ENCODE measurements around the gene MEGF11. TPM values are rescaled to one million over a fixed set of nuclear protein-coding genes. Genes with fewer than 3 reads are reported as not detected.

The MEGF11 gene
- total and polyA plus RNA-seq, 4 donors, result 0.16 to 1.5 (median 0.50) TPM

DNA sequence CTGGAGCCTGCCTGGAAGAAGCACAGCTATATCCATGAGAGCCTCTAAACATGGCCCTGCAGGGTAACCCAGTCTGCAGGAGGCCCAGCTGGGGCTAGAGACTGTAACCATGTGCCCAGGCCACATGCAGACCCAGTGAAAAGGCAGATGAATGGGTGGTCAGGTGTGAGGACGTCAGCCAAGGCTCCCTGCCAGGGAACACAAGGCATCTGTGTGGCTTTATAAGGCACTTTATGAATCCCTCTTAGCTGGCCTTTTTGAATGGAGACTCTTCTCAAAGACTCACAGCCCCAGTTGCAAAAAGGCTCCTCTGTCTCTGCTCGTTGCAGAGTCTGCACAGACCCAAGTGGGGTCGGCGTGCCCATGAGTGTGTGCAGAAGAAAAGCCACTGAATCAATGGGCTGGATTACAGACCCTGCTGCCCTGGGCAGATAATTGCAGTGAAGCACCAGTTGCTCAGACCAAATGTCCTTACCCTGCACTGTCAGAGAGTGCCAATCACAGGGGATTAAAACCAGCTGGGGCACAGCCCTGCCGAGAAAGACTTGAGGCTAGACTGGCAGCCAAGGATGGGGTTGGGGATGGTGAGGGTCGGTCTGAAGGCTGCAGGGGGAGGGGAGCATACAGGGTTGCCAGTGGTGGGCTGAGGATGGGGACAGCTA lies 230.1 kb downstream of the MEGF11 start:
- 63 to 67% methylated on average over 6 of the region's 6 CpGs for WGBS, 2 donors
- H3K27me3 ChIP-seq (ENCODE audit: control insufficient read depth in 3 of 3, insufficient read depth in 3 of 3, low read length in 2 of 3), result no peaks in the 10 kb centered on the region
- no peak overlapping the region for H3K27ac ChIP-seq (ENCODE audit: low read depth in 1 of 2, low read length in 1 of 2)
- H3K9me3 ChIP-seq (ENCODE audit: control insufficient read depth in 4 of 4, insufficient read depth in 3 of 4, low read length in 3 of 4), result no peaks in the 10 kb centered on the region
- TF ChIP-seq, protein P1, sequence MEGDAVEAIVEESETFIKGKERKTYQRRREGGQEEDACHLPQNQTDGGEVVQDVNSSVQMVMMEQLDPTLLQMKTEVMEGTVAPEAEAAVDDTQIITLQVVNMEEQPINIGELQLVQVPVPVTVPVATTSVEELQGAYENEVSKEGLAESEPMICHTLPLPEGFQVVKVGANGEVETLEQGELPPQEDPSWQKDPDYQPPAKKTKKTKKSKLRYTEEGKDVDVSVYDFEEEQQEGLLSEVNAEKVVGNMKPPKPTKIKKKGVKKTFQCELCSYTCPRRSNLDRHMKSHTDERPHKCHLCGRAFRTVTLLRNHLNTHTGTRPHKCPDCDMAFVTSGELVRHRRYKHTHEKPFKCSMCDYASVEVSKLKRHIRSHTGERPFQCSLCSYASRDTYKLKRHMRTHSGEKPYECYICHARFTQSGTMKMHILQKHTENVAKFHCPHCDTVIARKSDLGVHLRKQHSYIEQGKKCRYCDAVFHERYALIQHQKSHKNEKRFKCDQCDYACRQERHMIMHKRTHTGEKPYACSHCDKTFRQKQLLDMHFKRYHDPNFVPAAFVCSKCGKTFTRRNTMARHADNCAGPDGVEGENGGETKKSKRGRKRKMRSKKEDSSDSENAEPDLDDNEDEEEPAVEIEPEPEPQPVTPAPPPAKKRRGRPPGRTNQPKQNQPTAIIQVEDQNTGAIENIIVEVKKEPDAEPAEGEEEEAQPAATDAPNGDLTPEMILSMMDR (IDR thresholded peaks at IDR 0.05; ENCODE audit: control extremely low read depth, extremely low read depth), result no peak
- peak in 1 of 3 donors; percentile 14 for DNase-seq
- no peak overlapping the region for H3K9ac ChIP-seq (ENCODE audit: insufficient read depth in 1 of 2, low read length in 2 of 2)
- no peak for ATAC-seq (ENCODE audit: insufficient read depth, low FRiP score)
- H3K4me1 ChIP-seq (ENCODE audit: control insufficient read depth in 5 of 5, insufficient read depth in 5 of 5, low read length in 5 of 5), result no peaks in the 10 kb centered on the region
- H3K36me3 ChIP-seq (ENCODE audit: control insufficient read depth in 4 of 4, insufficient read depth in 4 of 4, low read length in 4 of 4), result no peaks in the 10 kb centered on the region
- no peak overlapping the region for H3K4me3 ChIP-seq

DNA sequence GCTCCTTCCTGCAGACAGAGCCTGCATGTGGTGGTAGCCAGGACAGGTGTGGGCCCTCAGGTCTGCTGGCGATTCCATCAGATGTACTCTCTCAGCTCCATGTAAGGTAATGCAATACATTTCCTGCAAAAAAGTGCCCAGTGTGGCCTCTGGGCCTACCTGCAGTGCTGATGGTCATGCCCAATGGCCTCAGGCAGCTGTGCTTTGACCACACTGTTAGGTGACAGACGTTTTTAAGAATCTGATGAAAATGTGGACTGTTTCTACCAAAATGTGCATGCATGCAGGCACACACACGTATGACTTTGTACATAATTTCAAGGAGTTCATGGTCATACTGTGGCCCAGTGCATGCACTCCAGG lies 231.4 kb downstream of the MEGF11 start:
- no peak overlapping the region for H3K27ac ChIP-seq (ENCODE audit: low read depth in 1 of 2, low read length in 1 of 2)
- ATAC-seq (ENCODE audit: insufficient read depth, low FRiP score), result no peak
- 67 to 79% methylated on average over 3 of the region's 3 CpGs for WGBS, 2 donors
- no peaks in the 10 kb centered on the region for H3K9me3 ChIP-seq (ENCODE audit: control insufficient read depth in 4 of 4, insufficient read depth in 3 of 4, low read length in 3 of 4)
- H3K27me3 ChIP-seq (ENCODE audit: control insufficient read depth in 3 of 3, insufficient read depth in 3 of 3, low read length in 2 of 3), result no peaks in the 10 kb centered on the region
- H3K9ac ChIP-seq (ENCODE audit: insufficient read depth in 1 of 2, low read length in 2 of 2), result no peak overlapping the region
- TF ChIP-seq, protein P1 (IDR thresholded peaks at IDR 0.05; ENCODE audit: control extremely low read depth, extremely low read depth), result no peak
- H3K4me3 ChIP-seq, result no peak overlapping the region
- no peaks in the 10 kb centered on the region for H3K4me1 ChIP-seq (ENCODE audit: control insufficient read depth in 5 of 5, insufficient read depth in 5 of 5, low read length in 5 of 5)
- H3K36me3 ChIP-seq (ENCODE audit: control insufficient read depth in 4 of 4, insufficient read depth in 4 of 4, low read length in 4 of 4), result no peaks in the 10 kb centered on the region
- DNase-seq, result no peak

DNA sequence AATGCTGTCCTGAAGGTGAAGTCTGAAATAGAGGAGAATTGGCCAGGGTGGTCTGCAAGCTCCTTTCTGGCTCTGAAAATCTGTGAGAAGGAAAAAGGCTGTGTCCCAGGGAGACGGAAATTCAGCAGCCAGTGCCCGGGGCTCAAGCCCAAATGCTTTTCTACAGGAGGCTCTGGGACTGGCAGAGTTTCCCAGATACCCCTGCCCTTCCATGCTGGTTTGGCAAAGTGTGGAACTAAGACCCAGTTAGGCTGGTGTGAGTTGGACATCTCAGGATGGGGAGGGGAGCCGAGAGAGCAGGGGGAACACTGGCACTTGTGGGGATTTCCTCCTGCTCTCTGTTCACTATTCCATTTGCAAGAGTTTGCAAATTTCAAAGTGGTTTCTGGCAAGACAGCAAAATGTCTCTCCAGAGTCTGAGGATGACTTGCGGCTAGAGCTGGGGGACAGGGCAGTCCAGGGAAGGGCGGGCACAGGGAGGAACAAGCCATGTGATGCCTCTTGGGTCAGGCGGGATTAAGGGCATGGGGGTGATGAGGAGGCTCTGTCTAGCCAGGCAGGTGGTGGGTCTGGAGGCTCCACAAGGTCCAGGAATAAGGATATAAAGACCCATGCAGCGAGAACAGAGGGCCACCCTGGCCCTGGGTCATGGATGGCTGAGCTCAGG lies 231.9 kb downstream of the MEGF11 start:
- ATAC-seq (ENCODE audit: insufficient read depth, low FRiP score) (no peak), DNase-seq (no peak)
- H3K36me3 ChIP-seq (ENCODE audit: control insufficient read depth in 4 of 4, insufficient read depth in 4 of 4, low read length in 4 of 4), result no peaks in the 10 kb centered on the region
- WGBS, 2 donors, result 82 to 88% methylated on average over 7 of the region's 7 CpGs
- TF ChIP-seq, protein P1 (IDR thresholded peaks at IDR 0.05; ENCODE audit: control extremely low read depth, extremely low read depth), result no peak
- no peaks in the 10 kb centered on the region for H3K9me3 ChIP-seq (ENCODE audit: control insufficient read depth in 4 of 4, insufficient read depth in 3 of 4, low read length in 3 of 4)
- no peak overlapping the region for H3K9ac ChIP-seq (ENCODE audit: insufficient read depth in 1 of 2, low read length in 2 of 2)
- no peaks in the 10 kb centered on the region for H3K27me3 ChIP-seq (ENCODE audit: control insufficient read depth in 3 of 3, insufficient read depth in 3 of 3, low read length in 2 of 3)
- H3K4me1 ChIP-seq (ENCODE audit: control insufficient read depth in 5 of 5, insufficient read depth in 5 of 5, low read length in 5 of 5), result no peaks in the 10 kb centered on the region
- H3K27ac ChIP-seq (ENCODE audit: low read depth in 1 of 2, low read length in 1 of 2), result no peak overlapping the region
- no peak overlapping the region for H3K4me3 ChIP-seq
